ENCODE measurements around the gene UBB. TPM values are rescaled to one million over a fixed set of nuclear protein-coding genes. Genes with fewer than 3 reads are reported as not detected.

Gene UBB
- total RNA-seq (2021) (2,044 and 2,361 TPM in 2 replicates), Bru-seq, nascent RNA (percentile 98 among the genes with signal in this experiment), BruChase-seq, experiment 1, labeled RNA remaining after a 2-hour chase (percentile 100 among the genes with signal in this experiment), BruChase-seq, experiment 2, labeled RNA remaining after a 6-hour chase (percentile 100 among the genes with signal in this experiment)
- long read RNA-seq, transcript UBB-203 (2 exons, 1,012 nt) = minor isoform, 13 of 1,737 reads
- long read RNA-seq, transcript UBB-201 (2 exons, 1,225 nt) = major isoform, 1,677 of 1,737 reads
- long read RNA-seq, partial matches to known transcripts = 0 of 1,737 reads
- long read RNA-seq, other reads (novel, unspliced or antisense) = 43 of 1,737 reads

DNA sequence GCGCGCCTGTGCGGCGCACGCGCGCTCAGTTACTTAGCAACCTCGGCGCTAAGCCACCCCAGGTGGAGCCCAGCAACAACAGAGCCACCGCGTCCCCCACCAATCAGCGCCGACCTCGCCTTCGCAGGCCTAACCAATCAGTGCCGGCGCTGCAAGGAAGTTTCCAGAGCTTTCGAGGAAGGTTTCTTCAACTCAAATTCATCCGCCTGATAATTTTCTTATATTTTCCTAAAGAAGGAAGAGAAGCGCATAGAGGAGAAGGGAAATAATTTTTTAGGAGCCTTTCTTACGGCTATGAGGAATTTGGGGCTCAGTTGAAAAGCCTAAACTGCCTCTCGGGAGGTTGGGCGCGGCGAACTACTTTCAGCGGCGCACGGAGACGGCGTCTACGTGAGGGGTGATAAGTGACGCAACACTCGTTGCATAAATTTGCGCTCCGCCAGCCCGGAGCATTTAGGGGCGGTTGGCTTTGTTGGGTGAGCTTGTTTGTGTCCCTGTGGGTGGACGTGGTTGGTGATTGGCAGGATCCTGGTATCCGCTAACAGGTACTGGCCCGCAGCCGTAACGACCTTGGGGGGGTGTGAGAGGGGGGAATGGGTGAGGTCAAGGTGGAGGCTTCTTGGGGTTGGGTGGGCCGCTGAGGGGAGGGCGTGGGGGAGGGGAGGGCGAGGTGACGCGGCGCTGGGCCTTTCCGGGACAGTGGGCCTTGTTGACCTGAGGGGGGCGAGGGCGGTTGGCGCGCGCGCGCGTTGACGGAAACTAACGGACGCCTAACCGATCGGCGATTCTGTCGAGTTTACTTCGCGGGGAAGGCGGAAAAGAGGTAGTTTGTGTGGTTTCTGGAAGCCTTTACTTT, at the start of gene UBB:
Gene UBB, plus strand, starts transcription at position 452 of the 856 bp plus-strand sequence. CDS start 817 bp downstream, outside the sequence.
- Histone ChIP-seq H3K36me3 (ENCODE audit: low read depth) (peaks cover 7% of the 10 kb centered on the region; the same call in 1 of the 2 replicates), H2AFZ (peak within 1 kb of the TSS; percentile 79), H4K20me1 (ENCODE audit: insufficient read depth) (peaks cover 13% of the 10 kb centered on the region; the same call in 1 of the 2 replicates), H3K4me2 (peak within 1 kb of the TSS; percentile 87), H3K4me3 (peak within 1 kb of the TSS; percentile 97), H3K27me3 (ENCODE audit: insufficient read depth, low read depth) (no peaks in the 10 kb centered on the region), H3K9me3 (ENCODE audit: insufficient read depth, low read depth) (no peaks in the 10 kb centered on the region), H3K9me2 (ENCODE audit: insufficient read depth) (no peaks in the 10 kb centered on the region), H3K79me2 (ENCODE audit: low read depth) (peaks cover 30% of the 10 kb centered on the region), H3K4me1 (replicated peaks; ENCODE audit: insufficient read depth) (peaks cover 31% of the 10 kb centered on the region), H3F3A (ENCODE audit: insufficient read depth, low read depth) (peaks cover 35% of the 10 kb centered on the region; the same call in 1 of the 2 replicates), H3K27ac (peak within 1 kb of the TSS; percentile 87)
- ChIA-PET POLR2A (ENCODE audit: unreplicated experiment) (interaction anchor here (0.6 to 1.0 kb wide), 15 partner anchors 12 to 1202 kb away, joined by 3 to 17 read pairs (median 4); no protein-coding TSS in a partner anchor), CTCF (interaction anchor here (0.6 to 1.1 kb wide), 3 partner anchors 58 to 417 kb away, joined by 4 to 7 read pairs (median 6); no protein-coding TSS in a partner anchor)
- BruUV-seq (replicated peaks) = no TSS peak
- TF ChIP-seq, protein P1, sequence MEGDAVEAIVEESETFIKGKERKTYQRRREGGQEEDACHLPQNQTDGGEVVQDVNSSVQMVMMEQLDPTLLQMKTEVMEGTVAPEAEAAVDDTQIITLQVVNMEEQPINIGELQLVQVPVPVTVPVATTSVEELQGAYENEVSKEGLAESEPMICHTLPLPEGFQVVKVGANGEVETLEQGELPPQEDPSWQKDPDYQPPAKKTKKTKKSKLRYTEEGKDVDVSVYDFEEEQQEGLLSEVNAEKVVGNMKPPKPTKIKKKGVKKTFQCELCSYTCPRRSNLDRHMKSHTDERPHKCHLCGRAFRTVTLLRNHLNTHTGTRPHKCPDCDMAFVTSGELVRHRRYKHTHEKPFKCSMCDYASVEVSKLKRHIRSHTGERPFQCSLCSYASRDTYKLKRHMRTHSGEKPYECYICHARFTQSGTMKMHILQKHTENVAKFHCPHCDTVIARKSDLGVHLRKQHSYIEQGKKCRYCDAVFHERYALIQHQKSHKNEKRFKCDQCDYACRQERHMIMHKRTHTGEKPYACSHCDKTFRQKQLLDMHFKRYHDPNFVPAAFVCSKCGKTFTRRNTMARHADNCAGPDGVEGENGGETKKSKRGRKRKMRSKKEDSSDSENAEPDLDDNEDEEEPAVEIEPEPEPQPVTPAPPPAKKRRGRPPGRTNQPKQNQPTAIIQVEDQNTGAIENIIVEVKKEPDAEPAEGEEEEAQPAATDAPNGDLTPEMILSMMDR (conservative IDR thresholded peaks at IDR 0.05) = no peak
- no peak for TF ChIP-seq EZH2 (IDR thresholded peaks at IDR 0.05; ENCODE audit: low read depth)
- DNase-seq = peak; percentile 90 to 97
- intact Hi-C loops (cut with micrococcal nuclease; ENCODE audit: unreplicated experiment) = loop anchor here (1.0 to 2.0 kb wide), 4 partner anchors 57 to 164 kb away; partner anchors contain the start of gene PIGL

DNA sequence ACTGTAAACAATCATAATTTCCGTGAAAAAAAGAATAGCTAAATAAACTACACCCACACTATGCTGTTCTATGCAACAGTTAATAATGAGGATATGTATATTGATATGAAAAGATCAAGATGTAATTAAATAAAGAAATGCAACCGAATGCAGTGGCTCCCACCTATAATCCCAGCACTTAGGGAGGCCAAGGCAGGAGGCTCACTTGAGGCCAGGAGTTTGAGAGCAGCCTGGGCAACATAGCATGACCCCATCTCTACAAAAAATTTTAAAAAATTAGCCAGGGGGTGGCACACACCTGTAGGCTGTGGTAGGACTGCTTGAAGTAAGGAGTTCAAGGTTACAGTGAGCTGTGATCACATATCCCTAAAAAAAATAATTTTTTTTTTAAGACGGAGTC, 42.5 kb upstream of the UBB start:
- Histone ChIP-seq H3K4me1 (replicated peaks; ENCODE audit: insufficient read depth) (no peaks in the 10 kb centered on the region), H3K4me3 (no peak overlapping the region), H3K9me3 (ENCODE audit: insufficient read depth, low read depth) (no peaks in the 10 kb centered on the region), H3K27me3 (ENCODE audit: insufficient read depth, low read depth) (no peaks in the 10 kb centered on the region), H3K79me2 (ENCODE audit: low read depth) (no peaks in the 10 kb centered on the region), H3K27ac (no peak overlapping the region), H4K20me1 (ENCODE audit: insufficient read depth) (no peaks in the 10 kb centered on the region), H2AFZ (no peak overlapping the region), H3K4me2 (no peak overlapping the region), H3F3A (ENCODE audit: insufficient read depth, low read depth) (no peaks in the 10 kb centered on the region), H3K36me3 (ENCODE audit: low read depth) (no peaks in the 10 kb centered on the region), H3K9me2 (ENCODE audit: insufficient read depth) (no peaks in the 10 kb centered on the region)
- TF ChIP-seq, protein P1 (conservative IDR thresholded peaks at IDR 0.05) = no peak
- TF ChIP-seq EZH2 (IDR thresholded peaks at IDR 0.05; ENCODE audit: low read depth) = no peak
- ChIA-PET CTCF (no interaction called here), POLR2A (ENCODE audit: unreplicated experiment) (no interaction called here)
- intact Hi-C loops (cut with micrococcal nuclease; ENCODE audit: unreplicated experiment) = no loop called here
- DNase-seq = no peak
- BruUV-seq (replicated peaks) = no TSS peak

DNA sequence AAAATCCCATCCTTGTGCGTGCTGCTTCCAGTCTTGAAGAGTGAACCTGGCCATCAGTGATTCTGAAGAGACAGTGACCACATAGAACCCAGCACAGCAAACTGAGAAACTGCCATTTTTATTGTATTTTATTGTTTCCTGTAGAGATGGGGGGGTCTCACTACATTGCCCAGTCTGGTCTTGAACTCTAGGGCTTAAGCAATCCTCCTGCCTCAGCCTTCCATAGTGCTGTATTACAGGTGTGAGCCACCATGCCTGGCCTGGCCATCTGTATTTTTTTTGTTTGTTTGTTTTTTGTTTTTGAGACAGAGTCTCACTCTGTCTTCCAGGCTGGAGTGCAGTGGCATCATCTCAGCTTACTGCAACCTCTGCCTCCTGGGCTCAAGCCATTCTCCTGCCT, 41.5 kb upstream of the UBB start:
- H3K4me2 ChIP-seq = no peak overlapping the region
- TF ChIP-seq EZH2 (IDR thresholded peaks at IDR 0.05; ENCODE audit: low read depth) = no peak
- TF ChIP-seq, protein P1 (conservative IDR thresholded peaks at IDR 0.05) = no peak
- ChIA-PET CTCF (no interaction called here), POLR2A (ENCODE audit: unreplicated experiment) (no interaction called here)
- no peak overlapping the region for H3K4me3 ChIP-seq
- H4K20me1 ChIP-seq (ENCODE audit: insufficient read depth) = no peaks in the 10 kb centered on the region
- H3K9me3 ChIP-seq (ENCODE audit: insufficient read depth, low read depth) = no peaks in the 10 kb centered on the region
- H3K27ac ChIP-seq = no peak overlapping the region
- BruUV-seq (replicated peaks) = no TSS peak
- H2AFZ ChIP-seq = no peak overlapping the region
- H3K27me3 ChIP-seq (ENCODE audit: insufficient read depth, low read depth) = no peaks in the 10 kb centered on the region
- H3K4me1 ChIP-seq (replicated peaks; ENCODE audit: insufficient read depth) = no peaks in the 10 kb centered on the region
- no peaks in the 10 kb centered on the region for H3K9me2 ChIP-seq (ENCODE audit: insufficient read depth)
- no peak for DNase-seq
- H3K79me2 ChIP-seq (ENCODE audit: low read depth) = no peaks in the 10 kb centered on the region
- no peaks in the 10 kb centered on the region for H3F3A ChIP-seq (ENCODE audit: insufficient read depth, low read depth)
- no peaks in the 10 kb centered on the region for H3K36me3 ChIP-seq (ENCODE audit: low read depth)
- intact Hi-C loops (cut with micrococcal nuclease; ENCODE audit: unreplicated experiment) = no loop called here
